ENCODE measurements around the gene ZNF417. TPM values are rescaled to one million over a fixed set of nuclear protein-coding genes. Genes with fewer than 3 reads are reported as not detected.
A peak's percentile ranks its signal among the peaks of the same experiment; 100 is the strongest.

The ZNF417 gene
- total and polyA plus RNA-seq, 2 donors (not counting 3 experiments of a cell fraction or from before 2014, with no cell fraction given) = 3.1 to 17.8 TPM

- intact Hi-C loops (cut with micrococcal nuclease) = loop anchor here (1.0 to 10.0 kb wide), 3 partner anchors 31 to 208 kb away; partner anchors contain the start of genes ZNF329, ZNF417 and ZNF606
- Histone ChIP-seq H3K79me2 (ENCODE audit: control insufficient read depth, insufficient read depth, low read length) (no peaks in the 10 kb centered on the region), H3K4me3 (replicated peaks in 1 of 3; ENCODE audit: insufficient read depth in 1 of 3, low read depth in 1 of 3, low read length in 3 of 3) (peak overlapping the region; percentile 19 to 66 (median 53)), H3K27ac (ENCODE audit: insufficient read depth, low read depth, low read length) (no peak overlapping the region), H3K9ac (replicated peaks; ENCODE audit: extremely low read depth, insufficient read depth, low read length) (peak overlapping the region; percentile 42), H3K4me1 (ENCODE audit: control insufficient read depth, extremely low read depth, insufficient read depth, low read length) (peaks cover 5% of the 10 kb centered on the region), H3K36me3 (ENCODE audit: control insufficient read depth in 2 of 2, extremely low read depth in 1 of 2, insufficient read depth in 2 of 2, low read length in 2 of 2) (peaks cover 0 to 9% of the 10 kb centered on the region in 2 experiments), H4K20me1 (replicated peaks; ENCODE audit: control insufficient read depth, extremely low read depth, insufficient read depth, low read length) (peaks cover 2% of the 10 kb centered on the region), H2AFZ (ENCODE audit: low read depth, low read length) (peak overlapping the region; percentile 79), H3K9me1 (replicated peaks; ENCODE audit: control insufficient read depth, extremely low read depth, insufficient read depth, low read length) (no peaks in the 10 kb centered on the region), H3K9me3 (replicated peaks; ENCODE audit: control insufficient read depth, insufficient read depth, low read length) (peaks cover 9% of the 10 kb centered on the region), H3K27me3 (ENCODE audit: control insufficient read depth in 2 of 2, insufficient read depth in 2 of 2, low read length in 2 of 2) (no peaks in the 10 kb centered on the region), H3K4me2 (ENCODE audit: insufficient read depth, low read length) (peak overlapping the region; percentile 62)
- DNase-seq (ENCODE audit: low read depth, low spot score) (no peak), FAIRE-seq (no peak)
- ChIA-PET CTCF (no interaction called here), POLR2A (no interaction called here)
- TF ChIP-seq GATA2 (IDR thresholded peaks at IDR 0.05; ENCODE audit: insufficient read depth, insufficient read length, low read depth, low read length) (no peak), MYC (IDR thresholded peaks at IDR 0.05; ENCODE audit: low read depth, low read length) (no peak), POLR2A (IDR thresholded peaks at IDR 0.05; ENCODE audit: low read depth, low read length) (no peak), POLR2AphosphoS5 (IDR thresholded peaks at IDR 0.05; ENCODE audit: insufficient read depth, low read depth, low read length) (no peak)
- dilution Hi-C loops (cut with MboI; ENCODE audit: extremely low pct_ligation_motif_present, low sequenced_read_pairs) = no loop called here
- TSS peak; percentile 44 for BruUV-seq (replicated peaks)
Measured at GRCh38 chr19:57947088-57947418, 30.7 kb upstream of the ZNF417 start.

GRCh38 chr19:57946316-57946715 is 29.9 kb upstream of the ZNF417 start:
- no peak overlapping the region for H3K27ac ChIP-seq (ENCODE audit: insufficient read depth, low read depth, low read length)
- BruUV-seq (replicated peaks) = no TSS peak
- POLR2A ChIA-PET = no interaction called here
- DNase-seq (ENCODE audit: low read depth, low spot score) (no peak), FAIRE-seq (no peak)
- no peak overlapping the region for H3K9ac ChIP-seq (replicated peaks; ENCODE audit: extremely low read depth, insufficient read depth, low read length)
- TF ChIP-seq POLR2AphosphoS5 (IDR thresholded peaks at IDR 0.05; ENCODE audit: insufficient read depth, low read depth, low read length) = no peak
- no peak for TF ChIP-seq POLR2A (IDR thresholded peaks at IDR 0.05; ENCODE audit: low read depth, low read length)
- no peak for TF ChIP-seq GATA2 (IDR thresholded peaks at IDR 0.05; ENCODE audit: insufficient read depth, insufficient read length, low read depth, low read length)
- TF ChIP-seq CTCF (IDR thresholded peaks at IDR 0.05; ENCODE audit: extremely low read depth in 1 of 2, insufficient read depth in 1 of 2, low read depth in 1 of 2, low read length in 2 of 2) = no peak
- H3K4me2 ChIP-seq (ENCODE audit: insufficient read depth, low read length) = peak overlapping the region; percentile 62
- peak overlapping the region in 1 of 3 experiments; percentile 53 for H3K4me3 ChIP-seq (replicated peaks in 1 of 3; ENCODE audit: insufficient read depth in 1 of 3, low read depth in 1 of 3, low read length in 3 of 3)
- no peaks in the 10 kb centered on the region for H3K79me2 ChIP-seq (ENCODE audit: control insufficient read depth, insufficient read depth, low read length)
- H3K36me3 ChIP-seq (ENCODE audit: control insufficient read depth in 2 of 2, extremely low read depth in 1 of 2, insufficient read depth in 2 of 2, low read length in 2 of 2) = peaks cover 0 to 15% of the 10 kb centered on the region in 2 experiments
- dilution Hi-C loops (cut with MboI; ENCODE audit: extremely low pct_ligation_motif_present, low sequenced_read_pairs) (no loop called here), intact Hi-C loops (cut with micrococcal nuclease) (loop anchor here (10.0 kb wide), 1 partner anchor 208 kb away; the partner anchor contains the start of gene ZNF329)
- peaks cover 14% of the 10 kb centered on the region for H3K9me3 ChIP-seq (replicated peaks; ENCODE audit: control insufficient read depth, insufficient read depth, low read length)
- no peaks in the 10 kb centered on the region for H3K27me3 ChIP-seq (ENCODE audit: control insufficient read depth in 2 of 2, insufficient read depth in 2 of 2, low read length in 2 of 2)
- no peak overlapping the region for H2AFZ ChIP-seq (ENCODE audit: low read depth, low read length)
- peaks cover 2% of the 10 kb centered on the region for H4K20me1 ChIP-seq (replicated peaks; ENCODE audit: control insufficient read depth, extremely low read depth, insufficient read depth, low read length)
- CTCF ChIA-PET = no interaction called here
- no peaks in the 10 kb centered on the region for H3K9me1 ChIP-seq (replicated peaks; ENCODE audit: control insufficient read depth, extremely low read depth, insufficient read depth, low read length)
- H3K4me1 ChIP-seq (ENCODE audit: control insufficient read depth, extremely low read depth, insufficient read depth, low read length) = peaks cover 5% of the 10 kb centered on the region

Data from endothelial cell of umbilical vein (primary cell).